A673 (cell line): Measurements from ENCODE around the gene GLO1. TPM values are rescaled to one million over a fixed set of nuclear protein-coding genes. Genes with fewer than 3 reads are reported as not detected.

Source experiments
- BruUV-seq: library from RNA; stranded (reverse); fragments of 400-500 nt; replicated peaks from 2 replicates; lab custom pipeline; 2021; lab: Mats Ljungman, UMichigan
- CTCF ChIA-PET: fragments of 300-600 bp; sonication (Branson Sonifier 250); formaldehyde crosslinking; loops from one replicate; lab custom pipeline; 2022; ENCODE audit warnings: antibody characterized with exemption; lab: Charles Lee
- POLR2A ChIA-PET: fragments of 300-600 bp; sonication (Branson Sonifier 250); formaldehyde crosslinking; loops from one replicate; lab custom pipeline; 2022; ENCODE audit warnings: antibody characterized with exemption; ENCODE audit not compliant: low non-redundant PET; lab: Charles Lee
- DNase-seq: peaks from one replicate; pipeline ENCODE4 v3.0.0-alpha.2; 2015; ENCODE audit warnings: low spot score
- H3K27ac ChIP-seq: fragments of 200-600 bp; sonication (generic); 2 replicates; pipeline ENCODE4 v1.5.1; 2016; ENCODE audit warnings: mixed run types, low read depth, mild to moderate bottlenecking, mixed read lengths, antibody characterized with exemption, low read length; ENCODE audit not compliant: poor library complexity, severe bottlenecking
- H3K27me3 ChIP-seq: fragments of 200-600 bp; sonication (generic); replicated peaks from 2 replicates; pipeline ENCODE4 v1.6.1; 2017; ENCODE audit warnings: mixed run types, low read depth, mild to moderate bottlenecking, mixed read lengths, antibody characterized with exemption, low read length; ENCODE audit not compliant: insufficient read depth, poor library complexity
- H3K36me3 ChIP-seq: fragments of 200-600 bp; sonication (generic); 2 replicates; pipeline ENCODE4 v1.6.1; 2016; ENCODE audit warnings: mixed run types, mild to moderate bottlenecking, mixed read lengths, antibody characterized with exemption, low read length; ENCODE audit not compliant: insufficient read depth, poor library complexity, severe bottlenecking
- H3K4me1 ChIP-seq: fragments of 200-600 bp; sonication (generic); 2 replicates; pipeline ENCODE4 v1.6.1; 2017; ENCODE audit warnings: mixed run types, mild to moderate bottlenecking, mixed read lengths, antibody characterized with exemption, low read length; ENCODE audit not compliant: insufficient read depth, poor library complexity, severe bottlenecking
- H3K4me3 ChIP-seq: fragments of 200-600 bp; sonication (generic); 2 replicates; pipeline ENCODE4 v1.5.1; 2016; ENCODE audit warnings: low read depth, mixed run types, mild to moderate bottlenecking, mixed read lengths, low read length; ENCODE audit not compliant: poor library complexity, severe bottlenecking
- H3K9me3 ChIP-seq: fragments of 200-600 bp; sonication (generic); 2 replicates; pipeline ENCODE4 v1.6.1; 2016; ENCODE audit warnings: mixed run types, low read depth, mild to moderate bottlenecking, mixed read lengths, antibody characterized with exemption, low read length; ENCODE audit not compliant: poor library complexity, severe bottlenecking
- CTCF ChIP-seq: fragments of 300-800, 200-600 bp; sonication (generic); conservative IDR thresholded peaks from 2 replicates; pipeline ENCODE4 v1.5.1; 2017; ENCODE audit warnings: low read depth, mild to moderate bottlenecking, antibody characterized with exemption, low read length, moderate library complexity, mixed read lengths
- EZH2 ChIP-seq: fragments of 200-600 bp; sonication (generic); IDR thresholded peaks from 2 replicates; pipeline ENCODE4 v1.6.1; 2017; ENCODE audit warnings: borderline replicate concordance, low read depth, mild to moderate bottlenecking, mixed read lengths, antibody characterized with exemption, low read length; ENCODE audit not compliant: poor library complexity, severe bottlenecking
- intact Hi-C: fragments of 100-400 bp; cut with micrococcal nuclease; formaldehyde crosslinking; loops from one replicate; pipeline ENCODE4 v1.10.0; 2022; ENCODE audit not compliant: unreplicated experiment
- total RNA-seq: library from RNA; stranded (reverse); gene quantifications from 2 replicates; pipeline ENCODE4 v1.2.3, GENCODE V29; 2021

GLO1 gene
- total RNA-seq, 1 experiment from 2014 or later: 183 TPM

- no TSS peak for BruUV-seq
Measured at GRCh38 chr6:38722038-38722437, 19.1 kb upstream of the GLO1 start.

GRCh38 chr6:38720295-38720694, 17.4 kb upstream of the GLO1 start:
- peak; percentile 19 for DNase-seq
- CTCF ChIA-PET: interaction anchor here (0.7 kb wide), 1 partner anchor 978 kb away, joined by 3 read pairs; no protein-coding TSS in a partner anchor
- no TSS peak for BruUV-seq

More at GRCh38 chr6:38722038-38722437, 19.1 kb upstream of the GLO1 start:
- DNase-seq: no peak
- TF ChIP-seq CTCF: no peak
- no peak for TF ChIP-seq EZH2
- peaks cover 6% of the 10 kb centered on the region for H3K27me3 ChIP-seq
- no peak overlapping the region for H3K4me3 ChIP-seq
- no peaks in the 10 kb centered on the region for H3K36me3 ChIP-seq
- intact Hi-C loops: no loop called here
- POLR2A ChIA-PET: interaction anchor here (0.6 kb wide), 1 partner anchor 19 kb away, joined by 12 read pairs; no protein-coding TSS in a partner anchor
- no peaks in the 10 kb centered on the region for H3K9me3 ChIP-seq
- CTCF ChIA-PET: no interaction called here
- H3K27ac ChIP-seq: no peak overlapping the region
- H3K4me1 ChIP-seq: no peaks in the 10 kb centered on the region

GRCh38 chr6:38719358-38719757, 16.4 kb upstream of the GLO1 start:
- H3K27ac ChIP-seq: no peak overlapping the region
- ChIA-PET CTCF (no interaction called here), POLR2A (no interaction called here)
- H3K27me3 ChIP-seq: peaks cover 29% of the 10 kb centered on the region
- H3K4me3 ChIP-seq: no peak overlapping the region
- H3K4me1 ChIP-seq: peaks cover 9% of the 10 kb centered on the region
- no TSS peak for BruUV-seq
- no peaks in the 10 kb centered on the region for H3K9me3 ChIP-seq
- intact Hi-C loops: no loop called here
- TF ChIP-seq CTCF: no peak
- no peak for TF ChIP-seq EZH2
- H3K36me3 ChIP-seq: no peaks in the 10 kb centered on the region
- no peak for DNase-seq

More at GRCh38 chr6:38720295-38720694, 17.4 kb upstream of the GLO1 start:
- Histone ChIP-seq H3K9me3 (no peaks in the 10 kb centered on the region), H3K36me3 (no peaks in the 10 kb centered on the region), H3K4me1 (peaks cover under 1% of the 10 kb centered on the region), H3K4me3 (no peak overlapping the region), H3K27ac (no peak overlapping the region), H3K27me3 (peaks cover 20% of the 10 kb centered on the region)
- POLR2A ChIA-PET: no interaction called here
- intact Hi-C loops: no loop called here
- TF ChIP-seq EZH2 (no peak), CTCF (peak; percentile 26; the same call in 1 of the 2 replicates)
